Neural crest cell (in vitro differentiated cells): ENCODE results near the gene ATP6V1D. TPM values are rescaled to one million over a fixed set of nuclear protein-coding genes. Genes with fewer than 3 reads are reported as not detected.

Experiments
- DNase-seq: peaks from one replicate; pipeline ENCODE4 v3.0.0; 2021; ENCODE audit warnings: low read depth, mixed read lengths, low spot score
- H3K27ac Mint-ChIP-seq: one replicate; pipeline ENCODE4 v1.8.0; 2021; ENCODE audit warnings: mild to moderate bottlenecking, mixed read lengths; ENCODE audit not compliant: unreplicated experiment
- H3K27me3 Mint-ChIP-seq: 2 replicates; pipeline ENCODE4 v1.8.0; 2021; ENCODE audit warnings: low read depth, mild to moderate bottlenecking, mixed read lengths
- H3K36me3 Mint-ChIP-seq: 2 replicates; pipeline ENCODE4 v1.8.0; 2021; ENCODE audit warnings: low read depth, mild to moderate bottlenecking, mixed read lengths
- H3K4me1 Mint-ChIP-seq: 2 replicates; pipeline ENCODE4 v1.8.0; 2021; ENCODE audit warnings: mixed read lengths
- H3K4me3 Mint-ChIP-seq: one replicate; pipeline ENCODE4 v1.8.0; 2021; ENCODE audit warnings: mild to moderate bottlenecking, mixed read lengths
- H3K9me3 Mint-ChIP-seq: 2 replicates; pipeline ENCODE4 v1.8.0; 2021; ENCODE audit warnings: mixed read lengths
- CTCF ChIP-seq: fragments of 200-600 bp; sonication (generic); conservative IDR thresholded peaks from 2 replicates; pipeline ENCODE4 v1.5.0; 2021; ENCODE audit warnings: antibody characterized with exemption, mild to moderate bottlenecking
- total RNA-seq: library from RNA; stranded (reverse); gene quantifications from 2 replicates; pipeline ENCODE4 v1.2.1, GENCODE V29; 2021

ATP6V1D gene
- total RNA-seq, 1 donor from 2014 or later = 51.2 TPM

DNA sequence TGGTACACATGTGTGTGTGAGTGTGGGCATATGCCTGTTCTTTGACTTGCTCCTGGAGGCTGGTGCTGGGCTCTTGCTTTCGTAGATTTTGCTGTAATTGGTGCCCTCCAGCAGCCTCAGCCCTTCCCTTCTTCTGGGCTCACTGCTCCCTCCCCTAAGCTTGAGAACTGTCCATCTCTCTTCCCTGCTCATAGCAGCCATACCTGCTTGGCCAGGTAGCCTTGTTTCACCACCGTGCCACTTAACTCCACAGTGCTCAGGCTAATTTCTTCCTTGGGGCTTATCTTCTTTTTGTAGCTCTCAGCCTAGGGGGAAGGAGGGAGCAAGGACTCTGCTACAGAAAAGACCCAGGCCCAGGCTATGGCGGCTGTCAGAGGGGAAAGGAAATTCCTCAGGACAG, 32.5 kb upstream of the ATP6V1D start:
- Mint-ChIP-seq H3K4me1 (no peaks in the 10 kb centered on the region), H3K9me3 (no peaks in the 10 kb centered on the region), H3K4me3 (no peak overlapping the region), H3K27me3 (no peaks in the 10 kb centered on the region), H3K27ac (no peak overlapping the region), H3K36me3 (no peaks in the 10 kb centered on the region)
- no peak for TF ChIP-seq CTCF
- no peak for DNase-seq

DNA sequence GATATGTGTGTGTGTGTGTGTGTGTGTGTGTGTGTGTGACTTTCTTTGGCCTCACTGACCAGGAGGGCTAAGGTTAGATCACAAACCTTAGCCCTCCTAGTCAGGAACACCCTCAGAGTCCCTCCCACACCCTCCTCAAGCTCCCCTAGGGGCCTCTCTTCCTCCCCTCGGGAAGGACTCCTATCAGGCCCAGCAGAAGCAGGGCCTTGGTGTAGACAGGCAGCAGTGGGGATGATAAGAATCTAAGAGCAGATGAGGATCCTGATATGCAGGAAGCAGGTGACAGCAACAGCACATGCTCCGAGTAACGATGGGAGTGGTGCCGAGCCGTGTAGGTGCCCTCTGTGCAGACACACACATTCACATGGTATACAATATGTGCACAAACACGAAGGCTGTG, 31.7 kb upstream of the ATP6V1D start:
- no peaks in the 10 kb centered on the region for H3K27me3 Mint-ChIP-seq
- no peak overlapping the region for H3K27ac Mint-ChIP-seq
- no peaks in the 10 kb centered on the region for H3K4me1 Mint-ChIP-seq
- no peaks in the 10 kb centered on the region for H3K36me3 Mint-ChIP-seq
- TF ChIP-seq CTCF = no peak
- DNase-seq = no peak
- H3K4me3 Mint-ChIP-seq = no peak overlapping the region
- H3K9me3 Mint-ChIP-seq = no peaks in the 10 kb centered on the region

DNA sequence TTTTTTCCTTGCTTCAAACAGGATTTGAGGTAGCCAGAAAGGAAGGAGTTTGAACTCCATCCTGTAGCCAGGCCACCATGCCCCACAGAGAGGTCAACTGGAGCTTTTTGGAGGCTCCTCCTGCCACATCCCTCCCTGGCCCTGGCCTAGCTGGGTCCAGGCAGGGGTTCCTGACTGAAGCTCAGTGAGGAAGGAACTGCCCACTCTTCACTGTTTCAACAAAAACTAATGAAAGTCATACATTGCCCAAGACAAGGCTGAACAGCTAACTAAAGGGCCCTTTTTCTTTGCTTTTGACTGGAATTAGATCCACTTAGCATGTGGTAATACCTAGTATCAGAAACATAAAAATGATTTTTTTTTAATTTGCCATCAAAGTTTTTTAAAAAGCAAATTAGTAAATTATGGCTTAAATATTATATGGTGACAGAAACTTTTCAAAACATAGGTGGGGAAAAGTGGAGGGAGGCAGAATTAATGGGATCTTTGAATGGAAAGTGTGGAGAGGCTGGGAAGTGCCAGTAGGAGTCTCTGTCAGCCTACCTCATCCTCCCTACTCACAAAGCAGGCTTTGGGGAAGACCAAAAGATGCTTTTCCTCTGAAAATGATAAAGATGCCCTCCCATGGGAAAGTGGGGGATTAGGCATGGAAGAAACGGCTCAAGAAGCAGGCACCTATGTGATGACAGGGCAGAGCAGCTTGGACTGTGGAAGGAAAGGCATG, 30.4 kb upstream of the ATP6V1D start:
- no peak overlapping the region for H3K4me3 Mint-ChIP-seq
- no peaks in the 10 kb centered on the region for H3K4me1 Mint-ChIP-seq
- no peaks in the 10 kb centered on the region for H3K27me3 Mint-ChIP-seq
- no peaks in the 10 kb centered on the region for H3K9me3 Mint-ChIP-seq
- H3K27ac Mint-ChIP-seq = no peak overlapping the region
- no peak for TF ChIP-seq CTCF
- DNase-seq = no peak
- H3K36me3 Mint-ChIP-seq = peaks cover 6% of the 10 kb centered on the region

DNA sequence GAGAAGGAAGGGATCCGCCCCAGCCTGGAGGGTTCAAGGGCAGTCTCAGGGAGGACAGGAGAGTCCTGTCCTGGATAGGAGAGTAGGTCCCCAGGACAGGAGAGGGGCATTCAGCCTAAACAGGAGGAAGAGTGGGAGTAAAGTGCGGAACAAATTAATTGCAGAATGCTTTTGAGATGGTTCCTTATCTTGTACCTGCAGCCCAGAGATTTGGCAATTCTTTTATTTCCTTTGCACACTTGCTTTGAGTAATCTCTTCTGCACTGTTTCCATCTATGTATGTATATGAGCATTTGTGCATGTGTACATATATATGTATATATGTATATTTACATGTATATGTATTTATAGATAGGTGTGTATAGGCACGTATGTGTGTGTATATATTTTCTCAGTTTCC, 29.7 kb upstream of the ATP6V1D start:
- Mint-ChIP-seq H3K27ac (no peak overlapping the region), H3K36me3 (peaks cover 9% of the 10 kb centered on the region), H3K4me1 (no peaks in the 10 kb centered on the region), H3K4me3 (no peak overlapping the region), H3K27me3 (no peaks in the 10 kb centered on the region), H3K9me3 (no peaks in the 10 kb centered on the region)
- no peak for DNase-seq
- no peak for TF ChIP-seq CTCF

- Mint-ChIP-seq H3K4me1 (no peaks in the 10 kb centered on the region), H3K9me3 (no peaks in the 10 kb centered on the region), H3K27ac (no peak overlapping the region), H3K36me3 (peaks cover 15% of the 10 kb centered on the region), H3K27me3 (no peaks in the 10 kb centered on the region), H3K4me3 (no peak overlapping the region)
- TF ChIP-seq CTCF = no peak
- DNase-seq = no peak
Observed at GRCh38 chr14:67387195-67387594, 27.6 kb upstream of the ATP6V1D start.
